ENCODE measurements around the gene PECR.
"Not testable (repeated sequence)": the region's sequence is repeated elsewhere in the genome, so short reads cannot be mapped to it uniquely, and the experiment has no call there.

The PECR gene

GRCh38 chr2:216107320-216107719, 25.7 kb upstream of the PECR start:
- in situ Hi-C loops (cut with MboI; ENCODE audit: low sequenced_read_pairs): no loop called here

DNA sequence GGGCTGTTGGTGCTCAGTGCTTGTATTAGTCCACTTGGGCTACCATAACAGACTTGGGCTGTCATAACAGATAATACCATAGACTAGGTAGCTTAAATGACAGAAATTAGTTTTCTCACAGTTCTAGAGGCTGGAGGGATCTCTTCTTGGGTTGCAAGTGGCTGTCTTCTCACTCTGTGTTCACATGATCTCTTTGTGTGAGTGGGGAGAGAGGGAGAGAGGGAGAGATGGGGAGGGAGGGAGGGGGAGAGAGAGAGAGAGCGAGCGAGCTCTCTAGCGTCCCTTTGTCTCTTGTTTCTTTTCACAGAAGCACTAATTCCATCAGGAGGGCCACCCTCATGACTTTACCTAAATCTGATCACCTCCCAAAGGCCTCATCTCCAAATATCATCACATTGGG, 23.1 kb upstream of the PECR start:
- in situ Hi-C loops (cut with MboI; ENCODE audit: low sequenced_read_pairs): no loop called here

- in situ Hi-C loops (cut with MboI; ENCODE audit: low sequenced_read_pairs): no loop called here
Measured at GRCh38 chr2:216103213-216103612, 21.6 kb upstream of the PECR start.

DNA sequence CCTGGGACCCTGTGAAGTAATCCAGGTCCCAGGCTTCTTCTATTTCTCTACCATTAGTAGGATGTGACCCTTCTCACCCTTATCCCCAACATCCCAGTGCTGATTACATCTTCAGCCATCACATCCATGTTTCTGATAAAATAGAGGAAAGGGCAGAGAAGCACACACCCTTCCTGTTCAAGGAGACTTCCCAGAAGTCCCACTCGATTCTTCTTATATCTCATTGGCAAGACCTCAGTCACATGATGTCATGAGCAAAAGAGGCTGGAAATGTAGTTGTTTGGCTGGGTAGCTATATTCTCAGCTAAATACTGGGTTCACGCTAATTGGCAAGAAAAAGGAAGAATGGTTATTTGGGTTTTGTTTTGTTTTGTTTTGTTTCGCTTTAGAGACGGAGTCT, 19.5 kb upstream of the PECR start:
- in situ Hi-C loops (cut with MboI; ENCODE audit: low sequenced_read_pairs): no loop called here

DNA sequence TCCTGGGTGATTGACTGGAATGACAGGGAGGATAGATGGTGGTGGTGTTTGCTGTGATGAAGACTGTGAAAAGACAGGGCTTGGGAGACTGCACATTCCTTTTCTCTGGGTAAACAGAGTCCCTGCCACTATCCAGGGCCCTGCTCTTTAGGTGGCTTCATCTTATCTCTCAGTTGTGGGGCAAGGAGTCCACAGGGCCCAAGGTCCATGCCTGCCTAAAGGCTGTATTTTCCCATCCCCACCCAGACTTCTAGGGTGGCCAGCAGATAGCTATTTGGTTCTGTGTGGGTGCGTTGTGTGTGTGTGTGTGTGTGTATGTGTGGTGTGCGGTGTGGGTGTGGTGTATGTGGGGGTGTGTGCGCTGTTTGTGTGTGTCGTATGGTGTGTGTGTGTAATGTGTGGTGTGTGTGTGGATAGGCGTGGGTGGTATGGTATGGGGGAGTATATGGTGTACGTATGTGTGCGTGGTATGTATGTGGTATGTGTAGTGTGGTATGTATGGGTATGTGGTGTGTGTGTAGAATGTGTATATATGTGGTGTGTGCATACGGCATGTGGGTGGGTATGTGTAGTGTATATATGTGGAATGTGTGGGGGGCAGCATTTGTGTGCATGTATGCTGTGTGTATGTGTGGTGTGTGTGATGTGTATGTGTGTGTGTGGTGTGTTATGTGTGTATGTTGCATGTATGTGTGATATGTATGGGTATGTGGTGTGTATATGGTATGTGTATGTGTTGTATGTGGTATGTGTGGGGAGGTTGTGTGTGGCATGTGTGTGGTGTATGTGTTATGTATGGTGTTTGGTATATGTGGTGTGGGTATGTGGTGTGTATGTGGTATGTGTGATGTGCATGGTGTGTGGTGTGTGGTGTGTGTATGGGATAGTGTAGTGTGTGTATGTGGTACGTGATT, 17.1 kb upstream of the PECR start:
- in situ Hi-C loops (cut with MboI; ENCODE audit: low sequenced_read_pairs): no loop called here

DNA sequence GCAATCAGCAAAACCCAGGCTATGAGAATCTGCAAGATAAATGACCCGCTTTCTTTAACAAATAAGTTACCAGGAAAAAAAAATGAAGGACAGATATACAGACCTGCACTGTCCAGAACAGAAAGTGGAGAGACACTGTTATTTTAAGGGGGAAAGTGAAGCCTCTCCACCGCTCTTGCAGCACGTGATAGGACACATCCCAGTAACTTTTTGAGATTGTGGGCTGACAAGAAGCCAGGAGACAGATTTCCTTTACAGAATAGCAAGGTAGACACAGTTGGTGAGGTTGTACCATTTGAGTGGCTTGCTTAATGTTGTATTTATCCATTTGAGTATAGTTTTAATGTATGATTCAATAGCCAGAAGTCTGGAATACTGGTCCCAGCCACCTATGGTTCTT, 13.1 kb upstream of the PECR start:
- in situ Hi-C loops (cut with MboI; ENCODE audit: low sequenced_read_pairs): no loop called here

DNA sequence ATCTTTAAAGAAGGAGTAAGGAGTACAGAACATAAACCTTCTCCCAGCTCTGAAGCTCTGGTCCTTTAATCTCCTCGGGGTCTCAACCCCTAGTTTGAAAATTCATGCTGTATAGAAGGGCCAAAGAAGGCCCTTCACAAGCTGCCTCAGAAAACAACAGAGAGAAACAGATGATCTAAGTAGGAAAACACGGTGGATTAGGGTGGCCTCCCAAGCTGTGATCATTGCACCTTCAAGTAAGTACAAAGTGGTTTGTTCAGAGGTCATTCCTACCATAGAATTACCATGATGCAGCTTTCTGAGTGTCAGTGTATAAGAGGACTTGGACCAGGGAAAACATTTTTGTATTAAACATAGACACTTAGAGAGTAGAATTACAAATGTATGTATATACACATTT, 11.0 kb upstream of the PECR start:
- in situ Hi-C loops (cut with MboI; ENCODE audit: low sequenced_read_pairs): no loop called here

GRCh38 chr2:216090369-216090786, 8.8 kb upstream of the PECR start:
- in situ Hi-C loops (cut with MboI; ENCODE audit: low sequenced_read_pairs): no loop called here

DNA sequence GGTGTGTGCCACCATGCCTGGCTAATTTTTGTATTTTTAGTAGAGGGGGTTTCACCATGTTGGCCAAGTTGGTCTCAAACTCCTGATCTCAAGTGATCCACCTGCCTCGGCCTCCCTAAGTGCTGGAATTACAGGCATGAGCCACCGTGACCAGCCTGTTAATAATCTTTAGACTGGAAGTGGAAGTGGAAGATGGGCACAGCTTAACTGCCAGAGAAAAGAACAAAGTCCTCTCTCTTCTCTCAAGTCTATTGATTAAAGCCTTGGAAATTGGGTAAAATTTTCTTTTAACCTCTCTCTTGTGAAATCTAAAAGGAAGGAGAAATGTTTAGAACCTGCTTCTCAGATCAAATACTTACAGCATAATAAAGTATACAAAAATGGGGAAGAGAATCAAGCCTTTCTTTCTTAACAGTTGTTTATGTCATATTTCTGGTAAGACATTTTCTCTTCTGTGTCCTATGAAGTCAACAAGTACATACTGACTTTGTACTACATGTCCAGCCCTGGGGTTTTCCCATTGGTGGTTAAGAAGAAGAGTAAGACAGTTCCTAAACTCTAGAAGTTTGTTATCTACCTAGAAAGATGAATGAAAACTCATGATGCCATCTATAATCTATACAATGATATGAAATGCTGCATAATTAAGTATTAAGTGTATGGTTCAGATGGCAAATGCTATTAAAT, 4.7 kb upstream of the PECR start:
- in situ Hi-C loops (cut with MboI; ENCODE audit: low sequenced_read_pairs): no loop called here

- in situ Hi-C loops (cut with MboI; ENCODE audit: low sequenced_read_pairs): no loop called here
Measured at GRCh38 chr2:216084547-216084946, 2.9 kb upstream of the PECR start.

DNA sequence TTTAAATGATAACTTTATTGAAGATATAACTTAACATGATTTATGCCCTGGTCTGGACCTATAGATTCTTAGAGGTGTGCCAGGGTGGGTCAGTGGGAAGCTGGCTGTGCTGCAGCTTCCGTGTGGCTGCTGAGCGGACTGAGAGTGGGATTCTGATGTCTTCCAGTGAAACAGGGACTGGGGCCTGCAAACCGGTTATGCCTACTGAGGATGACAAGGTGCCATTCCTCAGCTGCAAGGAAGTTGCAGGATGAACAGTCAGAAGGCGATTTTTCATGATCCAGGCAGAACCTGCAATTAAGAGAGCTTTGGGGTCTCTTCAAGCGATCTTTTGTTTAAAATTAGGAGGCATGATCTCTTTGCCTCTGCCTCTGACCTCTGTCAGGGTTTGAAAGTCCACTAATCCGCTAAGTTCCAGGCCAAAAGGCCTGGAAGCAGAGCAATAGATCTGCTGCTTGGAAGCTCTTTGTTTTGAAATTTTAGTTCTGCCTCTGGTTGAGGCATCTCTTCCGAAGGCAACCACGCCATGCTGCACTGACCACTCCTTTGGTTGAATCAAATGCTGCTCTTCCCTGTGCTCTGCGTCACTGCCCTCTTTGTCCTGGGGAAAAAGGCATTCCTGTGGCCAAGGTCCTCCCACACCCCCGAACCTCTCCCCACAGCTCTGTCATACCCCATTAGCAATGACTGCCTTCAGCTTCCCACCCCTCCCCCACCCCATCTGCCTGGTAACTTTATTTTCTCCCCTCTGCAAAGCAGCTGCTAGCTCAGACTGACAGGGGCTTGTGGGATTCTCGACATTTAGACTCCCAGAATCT, 2.1 kb upstream of the PECR start:
- in situ Hi-C loops (cut with MboI; ENCODE audit: low sequenced_read_pairs): no loop called here

DNA sequence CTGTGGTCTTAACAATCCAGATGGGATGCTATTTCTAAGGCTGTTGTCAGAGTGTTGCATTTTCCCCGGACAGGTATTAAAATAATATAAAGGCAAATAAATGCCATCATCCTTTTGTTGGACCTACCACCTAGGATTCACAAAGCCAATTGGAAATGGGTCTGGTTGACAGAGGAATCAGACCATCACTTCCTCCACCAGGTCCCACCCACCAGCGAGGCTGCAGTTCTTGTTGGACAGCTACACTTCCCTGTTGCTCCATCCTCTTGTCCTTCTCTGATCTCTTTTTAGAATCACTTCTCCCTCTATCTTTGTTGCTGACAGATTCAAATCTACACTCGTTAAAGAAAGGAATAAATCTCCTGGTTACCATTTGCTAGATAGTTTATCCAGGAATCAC, 1.2 kb upstream of the PECR start:
- in situ Hi-C loops (cut with MboI; ENCODE audit: low sequenced_read_pairs): no loop called here

DNA sequence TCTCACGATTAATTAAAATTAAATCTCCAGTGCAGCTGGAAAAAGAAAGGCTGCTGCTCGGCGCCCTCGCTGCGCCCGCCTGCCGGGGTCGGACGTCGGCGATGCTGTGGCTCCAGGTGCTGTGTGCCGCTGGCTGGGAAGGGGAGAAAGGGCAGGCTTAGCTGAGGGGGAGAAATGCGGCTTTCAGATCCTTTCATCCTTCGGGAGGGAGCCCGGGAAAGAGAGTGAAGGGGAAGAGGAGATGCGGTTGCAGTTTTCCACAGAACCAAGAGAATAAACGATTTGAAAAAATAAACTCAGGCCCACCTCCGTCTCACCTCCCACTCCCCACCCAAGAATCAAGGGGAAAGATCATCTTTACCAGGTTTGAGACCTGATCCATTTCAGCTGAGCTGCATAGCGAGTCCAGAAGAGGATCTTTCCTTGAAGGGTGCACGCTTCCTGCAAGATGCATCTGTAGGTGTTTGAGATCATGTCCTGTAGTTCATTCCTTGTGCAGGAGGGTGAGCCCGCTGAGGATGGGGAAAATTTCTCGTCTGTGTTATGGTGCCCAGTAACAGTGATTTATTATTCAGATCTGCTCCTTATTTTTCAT, 605 bp upstream of the PECR start:
- in situ Hi-C loops (cut with MboI; ENCODE audit: low sequenced_read_pairs): no loop called here

DNA sequence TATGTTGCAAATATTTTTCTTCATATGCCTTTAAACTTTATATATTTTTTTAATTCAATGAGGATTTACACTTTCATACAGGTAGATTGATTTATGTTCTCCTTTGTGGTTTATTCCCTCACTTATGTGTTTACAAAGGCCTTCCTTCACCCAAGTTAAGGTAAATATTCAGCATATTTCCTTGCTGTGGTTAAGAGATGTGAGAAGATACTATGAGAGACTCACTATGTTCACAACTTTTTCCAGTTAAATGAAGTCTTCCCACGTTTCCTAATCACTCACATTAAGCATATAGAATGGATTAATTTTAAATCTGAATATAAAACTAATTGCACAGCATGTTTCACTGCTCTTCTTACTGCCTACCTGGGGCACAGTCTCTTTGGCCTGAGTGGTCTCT, 597 bp downstream of the PECR start:
- in situ Hi-C loops (cut with MboI; ENCODE audit: low sequenced_read_pairs): no loop called here

DNA sequence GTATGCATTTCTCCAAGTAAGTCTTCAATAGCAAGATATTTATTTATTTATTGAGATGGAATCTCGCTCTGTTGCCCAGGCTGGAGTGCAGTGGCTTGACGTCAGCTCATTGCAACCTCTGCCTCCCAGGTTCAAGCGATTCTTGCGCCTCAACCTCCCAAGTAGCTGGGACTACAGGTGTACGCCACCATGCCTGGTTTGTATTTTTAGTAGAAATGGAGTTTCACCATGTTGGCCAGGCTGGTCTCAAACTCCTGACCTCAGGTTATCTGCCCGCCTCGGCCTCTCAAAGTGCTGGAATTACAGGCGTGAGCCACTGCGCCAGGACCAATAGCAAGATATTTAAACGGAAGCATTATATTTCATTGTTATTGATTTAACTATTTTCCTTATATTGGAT, 1.6 kb downstream of the PECR start:
- in situ Hi-C loops (cut with MboI; ENCODE audit: low sequenced_read_pairs): not testable (repeated sequence)

DNA sequence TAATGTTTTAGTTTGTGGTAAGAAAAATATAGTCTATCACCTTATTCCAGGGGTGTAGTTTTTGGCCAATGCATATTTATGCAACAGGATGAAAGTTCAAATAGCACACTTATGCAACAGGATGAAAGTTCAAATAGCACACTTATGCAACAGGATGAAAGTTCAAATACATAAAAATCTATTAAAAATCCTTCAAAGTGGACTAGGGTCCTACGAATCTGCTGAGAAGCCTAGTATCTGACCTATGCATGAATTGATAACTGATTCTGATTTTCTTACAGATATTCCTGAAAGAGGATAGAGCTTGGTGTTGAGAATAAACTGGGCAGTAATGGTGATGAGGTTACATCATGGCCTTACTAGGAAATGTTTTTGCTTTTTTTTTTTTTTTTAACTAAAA, 2.8 kb downstream of the PECR start:
- in situ Hi-C loops (cut with MboI; ENCODE audit: low sequenced_read_pairs): no loop called here

GRCh38 chr2:216075510-216076485, 5.8 kb downstream of the PECR start:
- in situ Hi-C loops (cut with MboI; ENCODE audit: low sequenced_read_pairs): no loop called here

DNA sequence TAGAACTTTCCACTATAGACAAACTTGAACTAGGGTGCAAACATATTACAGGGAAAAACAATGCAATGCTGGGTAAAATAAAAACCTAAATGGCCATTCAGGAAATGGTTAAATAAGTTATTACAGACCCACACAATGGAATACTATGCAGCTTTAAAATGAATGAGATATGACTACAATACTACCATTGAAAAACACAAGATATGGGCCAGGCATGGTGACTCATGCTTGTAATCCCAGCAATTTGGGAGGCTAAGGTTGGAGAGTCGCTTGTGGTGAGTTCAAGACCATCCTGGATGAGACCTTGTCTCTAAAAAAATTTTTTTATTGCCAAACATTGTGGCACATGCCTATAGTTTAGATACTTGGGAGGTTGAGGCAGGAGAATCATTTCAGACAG, 6.8 kb downstream of the PECR start:
- in situ Hi-C loops (cut with MboI; ENCODE audit: low sequenced_read_pairs): no loop called here

DNA sequence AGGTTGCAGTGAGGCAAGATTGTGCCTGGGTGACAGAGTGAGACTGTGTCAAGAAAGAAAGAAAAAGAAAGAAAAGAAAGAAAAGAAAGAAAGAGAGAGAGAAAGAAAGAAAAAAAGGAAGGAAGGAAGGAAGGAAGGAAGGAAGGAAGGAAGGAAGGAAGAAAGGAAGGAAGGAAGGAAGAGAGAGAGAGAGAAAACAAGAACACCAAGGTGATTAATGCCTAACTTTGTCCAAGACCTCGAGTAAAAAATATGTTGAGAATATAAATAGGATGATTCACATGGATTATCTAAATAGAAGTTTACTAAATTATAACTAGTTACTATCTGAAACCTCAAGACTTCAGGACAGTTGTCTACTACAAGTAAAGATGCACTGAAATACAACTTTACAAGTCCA, 7.2 kb downstream of the PECR start:
- in situ Hi-C loops (cut with MboI; ENCODE audit: low sequenced_read_pairs): no loop called here

DNA sequence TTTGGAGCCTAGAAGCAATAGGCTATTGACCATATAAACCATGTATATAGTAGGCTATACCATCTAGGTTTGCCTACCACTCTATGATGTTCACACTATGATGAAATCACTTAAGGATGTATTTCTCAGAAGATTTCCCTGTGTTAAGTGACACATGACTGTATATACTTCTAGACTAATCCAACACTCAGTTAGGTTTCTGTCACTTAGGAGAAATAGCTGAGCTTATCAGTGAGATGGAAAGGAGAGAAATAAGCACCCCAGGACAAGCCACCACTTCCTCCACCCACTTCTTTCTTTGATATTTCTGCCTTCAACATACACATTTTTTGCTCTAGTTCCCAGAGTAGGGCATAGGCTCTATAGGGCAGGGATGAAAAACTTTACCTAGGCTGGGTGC, 7.8 kb downstream of the PECR start:
- in situ Hi-C loops (cut with MboI; ENCODE audit: low sequenced_read_pairs): no loop called here

Data from HL-60/S4 (cell line).